Measurements from ENCODE around the gene ZNF771. TPM values are rescaled to one million over a fixed set of nuclear protein-coding genes. Genes with fewer than 3 reads are reported as not detected.

ZNF771 gene
- total RNA-seq, 2 donors from 2014 or later = 32.3 to 36.3 TPM

DNA sequence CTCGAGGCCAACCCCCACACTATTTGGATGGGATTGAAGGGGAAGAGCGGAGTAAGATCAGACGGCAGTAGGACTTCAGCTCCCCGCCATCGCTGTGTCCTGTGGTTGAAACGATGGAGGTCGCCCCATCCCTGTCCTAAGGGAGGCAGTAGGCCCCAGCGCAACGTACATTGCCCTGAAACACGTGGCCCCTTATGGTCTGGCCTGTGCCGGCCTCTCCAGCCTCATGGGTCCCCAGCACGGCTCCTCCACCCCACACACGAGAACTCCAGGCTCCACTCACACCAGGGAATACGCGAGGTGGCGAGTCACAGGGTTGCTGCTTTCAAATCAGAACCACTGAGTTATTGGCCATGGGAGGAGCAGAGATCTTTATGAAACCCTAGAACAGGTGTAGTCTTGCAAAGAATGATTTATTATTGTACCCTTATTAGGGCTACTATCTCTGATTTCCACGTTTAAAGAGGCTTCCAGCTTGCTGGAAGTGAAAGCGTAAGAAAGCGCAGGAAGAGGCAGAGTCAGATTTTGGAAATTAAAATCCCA, 23.1 kb downstream of the ZNF771 start:
- no peaks in the 10 kb centered on the region for H3K9me3 ChIP-seq
- peak overlapping the region in 1 of 2 donors; percentile 61 for H3K4me3 ChIP-seq
- peaks cover 4% of the 10 kb centered on the region for H3K4me1 ChIP-seq (replicated peaks)
- H3K36me3 ChIP-seq = no peaks in the 10 kb centered on the region
- H3K27ac ChIP-seq = peak overlapping the region; percentile 55 to 58
- TF ChIP-seq, protein P1, sequence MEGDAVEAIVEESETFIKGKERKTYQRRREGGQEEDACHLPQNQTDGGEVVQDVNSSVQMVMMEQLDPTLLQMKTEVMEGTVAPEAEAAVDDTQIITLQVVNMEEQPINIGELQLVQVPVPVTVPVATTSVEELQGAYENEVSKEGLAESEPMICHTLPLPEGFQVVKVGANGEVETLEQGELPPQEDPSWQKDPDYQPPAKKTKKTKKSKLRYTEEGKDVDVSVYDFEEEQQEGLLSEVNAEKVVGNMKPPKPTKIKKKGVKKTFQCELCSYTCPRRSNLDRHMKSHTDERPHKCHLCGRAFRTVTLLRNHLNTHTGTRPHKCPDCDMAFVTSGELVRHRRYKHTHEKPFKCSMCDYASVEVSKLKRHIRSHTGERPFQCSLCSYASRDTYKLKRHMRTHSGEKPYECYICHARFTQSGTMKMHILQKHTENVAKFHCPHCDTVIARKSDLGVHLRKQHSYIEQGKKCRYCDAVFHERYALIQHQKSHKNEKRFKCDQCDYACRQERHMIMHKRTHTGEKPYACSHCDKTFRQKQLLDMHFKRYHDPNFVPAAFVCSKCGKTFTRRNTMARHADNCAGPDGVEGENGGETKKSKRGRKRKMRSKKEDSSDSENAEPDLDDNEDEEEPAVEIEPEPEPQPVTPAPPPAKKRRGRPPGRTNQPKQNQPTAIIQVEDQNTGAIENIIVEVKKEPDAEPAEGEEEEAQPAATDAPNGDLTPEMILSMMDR (IDR thresholded peaks at IDR 0.05) = no peak
- no peak for TF ChIP-seq POLR2A (IDR thresholded peaks at IDR 0.05)
- TF ChIP-seq POLR2AphosphoS5 (IDR thresholded peaks at IDR 0.05) = no peak
- intact Hi-C loops (cut with DNase I) = loop anchor here (5.0 kb wide), 2 partner anchors 97 to 202 kb away; partner anchors contain the start of gene ZNF768
- WGBS = 48% methylated on average over 19 of the region's 19 CpGs
- DNase-seq (ENCODE audit: low spot score) = no peak
- no peaks in the 10 kb centered on the region for H3K27me3 ChIP-seq (replicated peaks; ENCODE audit: insufficient read depth)

DNA sequence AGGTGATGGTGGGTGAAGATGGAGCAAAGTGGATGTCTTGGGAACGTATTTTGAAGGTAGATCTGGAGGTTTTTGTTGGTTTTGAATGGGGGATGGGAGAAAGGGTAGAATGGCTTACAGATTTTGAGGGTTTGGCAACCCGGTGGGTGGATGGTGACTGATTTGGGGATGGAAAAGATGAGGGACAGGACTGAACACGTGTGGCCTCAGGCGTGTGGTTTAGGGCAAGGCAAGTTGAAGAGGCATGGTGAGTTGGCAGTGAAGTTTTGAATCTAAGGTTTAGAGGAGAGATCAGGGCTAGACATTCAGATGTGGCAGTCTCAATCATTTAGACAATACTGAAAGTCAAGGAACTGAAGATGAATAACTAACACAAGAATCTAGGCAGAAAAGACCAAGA, 27.4 kb downstream of the ZNF771 start:
- no peak overlapping the region for H3K4me3 ChIP-seq
- no peaks in the 10 kb centered on the region for H3K9me3 ChIP-seq
- no peak for DNase-seq (ENCODE audit: low spot score)
- H3K36me3 ChIP-seq = no peaks in the 10 kb centered on the region
- TF ChIP-seq POLR2AphosphoS5 (IDR thresholded peaks at IDR 0.05) = no peak
- TF ChIP-seq POLR2A (IDR thresholded peaks at IDR 0.05) = no peak
- TF ChIP-seq, protein P1 (IDR thresholded peaks at IDR 0.05) = no peak
- H3K27me3 ChIP-seq (replicated peaks; ENCODE audit: insufficient read depth) = no peaks in the 10 kb centered on the region
- H3K4me1 ChIP-seq (replicated peaks) = no peaks in the 10 kb centered on the region
- no peak overlapping the region for H3K27ac ChIP-seq
- WGBS = 62% methylated on average over 4 of the region's 4 CpGs
- intact Hi-C loops (cut with DNase I) = loop anchor here (5.0 kb wide), 2 partner anchors 92 to 197 kb away; partner anchors contain the start of gene ZNF768

DNA sequence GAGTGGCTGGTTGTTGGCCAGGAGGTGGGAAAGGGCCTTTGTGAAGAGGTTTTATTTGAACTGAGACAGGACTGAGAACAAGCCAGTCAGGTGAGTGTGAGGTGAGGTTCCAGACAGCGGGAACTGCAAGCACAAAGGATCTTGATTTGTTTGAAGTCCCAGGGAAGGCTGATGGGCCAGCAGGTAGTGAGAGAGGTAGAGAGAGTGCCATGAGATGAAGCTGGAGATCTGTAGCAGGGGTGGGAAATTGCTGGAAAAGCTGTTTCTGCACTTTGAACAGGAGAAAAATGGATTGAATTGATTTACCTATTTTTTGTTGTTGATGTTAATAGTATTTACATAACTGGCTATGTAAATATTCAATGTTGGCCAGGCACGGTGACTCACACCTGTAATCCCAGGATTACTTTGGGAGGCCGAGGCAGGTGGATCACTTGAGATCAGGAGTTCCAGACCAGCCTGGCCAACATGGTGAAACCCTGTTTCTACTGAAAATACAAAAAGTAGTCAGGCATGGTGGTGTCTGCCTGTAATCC, 30.2 kb downstream of the ZNF771 start:
- Histone ChIP-seq H3K9me3 (no peaks in the 10 kb centered on the region), H3K4me1 (replicated peaks) (no peaks in the 10 kb centered on the region), H3K27ac (peak overlapping the region; percentile 32 to 57), H3K36me3 (no peaks in the 10 kb centered on the region), H3K4me3 (no peak overlapping the region), H3K27me3 (replicated peaks; ENCODE audit: insufficient read depth) (no peaks in the 10 kb centered on the region)
- WGBS = 37% methylated on average over 3 of the region's 3 CpGs
- DNase-seq (ENCODE audit: low spot score) = peak; percentile 83
- intact Hi-C loops (cut with DNase I) = no loop called here
- no peak for TF ChIP-seq POLR2A (IDR thresholded peaks at IDR 0.05)
- TF ChIP-seq POLR2AphosphoS5 (IDR thresholded peaks at IDR 0.05) = peak; percentile 89
- TF ChIP-seq, protein P1 (IDR thresholded peaks at IDR 0.05) = no peak

DNA sequence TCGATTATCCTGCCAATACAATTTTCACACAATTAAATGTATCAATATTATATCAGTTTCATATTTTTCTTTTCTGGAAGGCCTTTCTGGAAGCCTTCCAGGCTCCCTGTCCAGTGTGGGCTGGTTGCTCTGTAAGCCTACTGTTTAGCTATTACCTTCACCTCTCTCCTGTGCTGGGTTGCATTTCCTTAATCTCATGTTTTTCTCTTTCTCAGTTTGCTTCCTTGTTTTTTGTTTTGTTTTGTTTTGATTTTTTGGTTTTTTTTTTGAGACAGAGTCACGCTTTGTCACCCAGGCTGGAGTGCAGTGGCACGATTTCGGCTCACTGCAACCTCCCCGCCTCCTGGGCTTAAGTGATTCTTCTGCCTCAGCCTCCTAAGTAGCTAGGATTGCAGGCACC, 31.4 kb downstream of the ZNF771 start:
- no peaks in the 10 kb centered on the region for H3K4me1 ChIP-seq (replicated peaks)
- no peaks in the 10 kb centered on the region for H3K9me3 ChIP-seq
- 88% methylated on average over 5 of the region's 5 CpGs for WGBS
- no peak overlapping the region for H3K27ac ChIP-seq
- no peak for TF ChIP-seq POLR2AphosphoS5 (IDR thresholded peaks at IDR 0.05)
- TF ChIP-seq, protein P1 (IDR thresholded peaks at IDR 0.05) = no peak
- no peak for TF ChIP-seq POLR2A (IDR thresholded peaks at IDR 0.05)
- H3K27me3 ChIP-seq (replicated peaks; ENCODE audit: insufficient read depth) = no peaks in the 10 kb centered on the region
- H3K4me3 ChIP-seq = no peak overlapping the region
- H3K36me3 ChIP-seq = no peaks in the 10 kb centered on the region
- no peak for DNase-seq (ENCODE audit: low spot score)
- intact Hi-C loops (cut with DNase I) = no loop called here

Data from prostate gland (tissue), 2 donors.